ENCODE results near the gene KRT6B.

The KRT6B gene

GRCh38 chr12:52400906-52401305 is 51.0 kb downstream of the KRT6B start:
- H3K9ac ChIP-seq (ENCODE audit: low read length) = no peak overlapping the region
- no peaks in the 10 kb centered on the region for H3K27me3 ChIP-seq (ENCODE audit: insufficient read depth, low read length, poor library complexity)
- no peak overlapping the region for H3K56ac ChIP-seq (ENCODE audit: low read length)
- H3K18ac ChIP-seq (ENCODE audit: low read length) = no peak overlapping the region
- H3K4me1 ChIP-seq (ENCODE audit: control insufficient read depth, low read depth, low read length) = no peaks in the 10 kb centered on the region
- no peak overlapping the region for H3K23ac ChIP-seq (ENCODE audit: low read length)
- H3K4me3 ChIP-seq (ENCODE audit: low read length) = no peak overlapping the region
- WGBS (ENCODE audit: extremely low coverage, insufficient coverage, low lambda C conversion rate) = no CpG with 5 or more reads among the region's 9 CpGs
- H2BK120ac ChIP-seq (ENCODE audit: low read depth, low read length) = no peak overlapping the region
- H2AK5ac ChIP-seq (ENCODE audit: low read length) = no peak overlapping the region
- H2BK15ac ChIP-seq (replicated peaks; ENCODE audit: low read depth) = no peak overlapping the region
- H3K79me2 ChIP-seq (ENCODE audit: control insufficient read depth, insufficient read depth, low read length) = no peaks in the 10 kb centered on the region
- no peaks in the 10 kb centered on the region for H3K79me1 ChIP-seq (ENCODE audit: low read length)
- no peaks in the 10 kb centered on the region for H3K36me3 ChIP-seq (ENCODE audit: control insufficient read depth, insufficient read depth, low read length)
- no peak for DNase-seq
- no peak overlapping the region for H3K27ac ChIP-seq (ENCODE audit: low read depth, low read length)
- no peak overlapping the region for H3K4ac ChIP-seq (ENCODE audit: low read depth, low read length)
- H4K8ac ChIP-seq (ENCODE audit: low read depth, low read length) = no peak overlapping the region
- H3K4me2 ChIP-seq (ENCODE audit: low read length) = no peak overlapping the region
- H4K5ac ChIP-seq (ENCODE audit: low read length) = no peak overlapping the region
- no peak overlapping the region for H2BK5ac ChIP-seq (ENCODE audit: low read length)

- no peaks in the 10 kb centered on the region for H3K79me2 ChIP-seq (ENCODE audit: control insufficient read depth, insufficient read depth, low read length)
- H3K56ac ChIP-seq (ENCODE audit: low read length) = no peak overlapping the region
- H3K27me3 ChIP-seq (ENCODE audit: insufficient read depth, low read length, poor library complexity) = no peaks in the 10 kb centered on the region
- no peak overlapping the region for H2BK5ac ChIP-seq (ENCODE audit: low read length)
- H3K79me1 ChIP-seq (ENCODE audit: low read length) = no peaks in the 10 kb centered on the region
- H3K4me1 ChIP-seq (ENCODE audit: control insufficient read depth, low read depth, low read length) = no peaks in the 10 kb centered on the region
- H3K36me3 ChIP-seq (ENCODE audit: control insufficient read depth, insufficient read depth, low read length) = no peaks in the 10 kb centered on the region
- H3K4ac ChIP-seq (ENCODE audit: low read depth, low read length) = no peak overlapping the region
- no CpG with 5 or more reads among the region's 16 CpGs for WGBS (ENCODE audit: extremely low coverage, insufficient coverage, low lambda C conversion rate)
- no peak for DNase-seq
- H2BK15ac ChIP-seq (replicated peaks; ENCODE audit: low read depth) = no peak overlapping the region
- no peak overlapping the region for H2BK120ac ChIP-seq (ENCODE audit: low read depth, low read length)
- H3K9ac ChIP-seq (ENCODE audit: low read length) = no peak overlapping the region
- no peak overlapping the region for H3K18ac ChIP-seq (ENCODE audit: low read length)
- no peak overlapping the region for H4K5ac ChIP-seq (ENCODE audit: low read length)
- no peak overlapping the region for H3K27ac ChIP-seq (ENCODE audit: low read depth, low read length)
- no peak overlapping the region for H4K8ac ChIP-seq (ENCODE audit: low read depth, low read length)
- H3K4me2 ChIP-seq (ENCODE audit: low read length) = no peak overlapping the region
- H3K4me3 ChIP-seq (ENCODE audit: low read length) = no peak overlapping the region
- H2AK5ac ChIP-seq (ENCODE audit: low read length) = no peak overlapping the region
- no peak overlapping the region for H3K23ac ChIP-seq (ENCODE audit: low read length)
Observed at GRCh38 chr12:52399756-52400155, 52.2 kb downstream of the KRT6B start.

GRCh38 chr12:52398176-52398575 is 53.8 kb downstream of the KRT6B start:
- WGBS (ENCODE audit: extremely low coverage, insufficient coverage, low lambda C conversion rate) = no CpG with 5 or more reads among the region's 1 CpG
- Histone ChIP-seq H2BK120ac (ENCODE audit: low read depth, low read length) (no peak overlapping the region), H3K4me1 (ENCODE audit: control insufficient read depth, low read depth, low read length) (no peaks in the 10 kb centered on the region), H2BK15ac (replicated peaks; ENCODE audit: low read depth) (no peak overlapping the region), H3K9ac (ENCODE audit: low read length) (no peak overlapping the region), H3K4me2 (ENCODE audit: low read length) (no peak overlapping the region), H3K56ac (ENCODE audit: low read length) (no peak overlapping the region), H4K8ac (ENCODE audit: low read depth, low read length) (no peak overlapping the region), H2BK5ac (ENCODE audit: low read length) (no peak overlapping the region), H3K79me1 (ENCODE audit: low read length) (no peaks in the 10 kb centered on the region), H3K79me2 (ENCODE audit: control insufficient read depth, insufficient read depth, low read length) (no peaks in the 10 kb centered on the region), H3K36me3 (ENCODE audit: control insufficient read depth, insufficient read depth, low read length) (no peaks in the 10 kb centered on the region), H3K4me3 (ENCODE audit: low read length) (no peak overlapping the region), H3K23ac (ENCODE audit: low read length) (no peak overlapping the region), H4K5ac (ENCODE audit: low read length) (no peak overlapping the region), H3K27me3 (ENCODE audit: insufficient read depth, low read length, poor library complexity) (no peaks in the 10 kb centered on the region), H3K18ac (ENCODE audit: low read length) (no peak overlapping the region), H2AK5ac (ENCODE audit: low read length) (no peak overlapping the region), H3K4ac (ENCODE audit: low read depth, low read length) (no peak overlapping the region), H3K27ac (ENCODE audit: low read depth, low read length) (no peak overlapping the region)
- DNase-seq = peak; percentile 5

- no peak overlapping the region for H3K23ac ChIP-seq (ENCODE audit: low read length)
- H2BK120ac ChIP-seq (ENCODE audit: low read depth, low read length) = no peak overlapping the region
- H4K8ac ChIP-seq (ENCODE audit: low read depth, low read length) = no peak overlapping the region
- no peak overlapping the region for H3K18ac ChIP-seq (ENCODE audit: low read length)
- H3K79me1 ChIP-seq (ENCODE audit: low read length) = no peaks in the 10 kb centered on the region
- no peak overlapping the region for H3K27ac ChIP-seq (ENCODE audit: low read depth, low read length)
- H3K9ac ChIP-seq (ENCODE audit: low read length) = no peak overlapping the region
- H4K5ac ChIP-seq (ENCODE audit: low read length) = no peak overlapping the region
- H2BK15ac ChIP-seq (replicated peaks; ENCODE audit: low read depth) = no peak overlapping the region
- H3K4me3 ChIP-seq (ENCODE audit: low read length) = no peak overlapping the region
- no peaks in the 10 kb centered on the region for H3K27me3 ChIP-seq (ENCODE audit: insufficient read depth, low read length, poor library complexity)
- no peaks in the 10 kb centered on the region for H3K79me2 ChIP-seq (ENCODE audit: control insufficient read depth, insufficient read depth, low read length)
- H2BK5ac ChIP-seq (ENCODE audit: low read length) = no peak overlapping the region
- no peaks in the 10 kb centered on the region for H3K36me3 ChIP-seq (ENCODE audit: control insufficient read depth, insufficient read depth, low read length)
- H3K4me2 ChIP-seq (ENCODE audit: low read length) = no peak overlapping the region
- H3K56ac ChIP-seq (ENCODE audit: low read length) = no peak overlapping the region
- WGBS (ENCODE audit: extremely low coverage, insufficient coverage, low lambda C conversion rate) = no CpG with 5 or more reads among the region's 8 CpGs
- no peak for DNase-seq
- H3K4me1 ChIP-seq (ENCODE audit: control insufficient read depth, low read depth, low read length) = no peaks in the 10 kb centered on the region
- no peak overlapping the region for H2AK5ac ChIP-seq (ENCODE audit: low read length)
- no peak overlapping the region for H3K4ac ChIP-seq (ENCODE audit: low read depth, low read length)
Observed at GRCh38 chr12:52396656-52397055, 55.3 kb downstream of the KRT6B start.

Measured in mesendoderm (in vitro differentiated cells).